CD14-positive monocyte (primary cell): ENCODE results near the gene SLCO2A1. TPM values are rescaled to one million over a fixed set of nuclear protein-coding genes. Genes with fewer than 3 reads are reported as not detected.

Experiments
- DNase-seq, 3 donors: peaks; one replicate each; pipeline ENCODE4 v3.0.0-alpha.2; 2011 to 2022
- H2AFZ ChIP-seq: 2 replicates; pipeline ENCODE4 v1.6.0; 2012; ENCODE audit warnings: mild to moderate bottlenecking, low read depth, low read length, inconsistent platforms; ENCODE audit not compliant: insufficient read depth, poor library complexity, severe bottlenecking
- H3K27ac ChIP-seq, 2 donors: 1 replicate in 1 of 2; 2 replicates in 1 of 2; pipeline ENCODE4 v1.5.1; 2012 to 2013; ENCODE audit warnings: low read length in 2 of 2, control low read depth in 1 of 2, inconsistent platforms in 1 of 2, low read depth in 1 of 2, mild to moderate bottlenecking in 1 of 2
- H3K27me3 ChIP-seq, 2 donors: one replicate each; pipeline versions ENCODE4 v1.6.0 to v1.6.1; 2011 to 2013; ENCODE audit warnings: low read length in 2 of 2; ENCODE audit not compliant: control insufficient read depth in 2 of 2, insufficient read depth in 2 of 2
- H3K36me3 ChIP-seq, 2 donors: replicated peaks in 1 of 2; 1 replicate in 1 of 2; 2 replicates in 1 of 2; pipeline versions ENCODE4 v1.5.1 to v1.6.1; 2012 to 2013; ENCODE audit warnings: low read length in 2 of 2, control low read depth in 1 of 2, inconsistent platforms in 1 of 2, mild to moderate bottlenecking in 1 of 2; ENCODE audit not compliant: insufficient read depth in 2 of 2, control insufficient read depth in 1 of 2
- H3K4me1 ChIP-seq, 2 donors: 1 replicate in 1 of 2; 2 replicates in 1 of 2; pipeline versions ENCODE4 v1.5.1 to v1.6.1; 2012 to 2013; ENCODE audit warnings: low read length in 2 of 2, control low read depth in 1 of 2, inconsistent platforms in 1 of 2, mild to moderate bottlenecking in 1 of 2, moderate library complexity in 1 of 2; ENCODE audit not compliant: insufficient read depth in 2 of 2, control insufficient read depth in 1 of 2
- H3K4me2 ChIP-seq: replicated peaks from 2 replicates; pipeline ENCODE3; 2012; ENCODE audit warnings: low read length, moderate library complexity, mild to moderate bottlenecking; ENCODE audit not compliant: poor library complexity, severe bottlenecking; ENCODE audit errors: extremely low read depth
- H3K4me3 ChIP-seq, 3 experiments: fragments of 200-600 bp in 1 of 3; sonication (generic) in 1 of 3; replicated peaks in 1 of 3; 1 replicate in 2 of 3; 2 replicates in 1 of 3; pipeline ENCODE4 v1.5.1; 2011 to 2013; ENCODE audit warnings: low read length in 3 of 3, mild to moderate bottlenecking in 3 of 3, control low read depth in 2 of 3, low read depth in 2 of 3, inconsistent platforms in 1 of 3, moderate library complexity in 1 of 3
- H3K79me2 ChIP-seq: 2 replicates; pipeline ENCODE4 v1.6.0; 2012; ENCODE audit warnings: mild to moderate bottlenecking, control low read depth, inconsistent platforms, low read length, moderate library complexity; ENCODE audit not compliant: insufficient read depth
- H3K9ac ChIP-seq: 2 replicates; pipeline ENCODE4 v1.6.0; 2017; ENCODE audit warnings: low read length, mild to moderate bottlenecking; ENCODE audit not compliant: insufficient read depth, poor library complexity, severe bottlenecking
- H3K9me3 ChIP-seq, 2 donors: replicated peaks in 1 of 2; 1 replicate in 1 of 2; 2 replicates in 1 of 2; pipeline versions ENCODE4 v1.5.1 to v1.6.1; 2012 to 2013; ENCODE audit warnings: low read length in 2 of 2, control low read depth in 1 of 2; ENCODE audit not compliant: control insufficient read depth in 1 of 2, insufficient read depth in 1 of 2
- H4K20me1 ChIP-seq: 2 replicates; pipeline ENCODE4 v1.6.0; 2012; ENCODE audit warnings: mild to moderate bottlenecking, low read length, control low read depth, moderate library complexity; ENCODE audit not compliant: insufficient read depth
- H3K27ac Mint-ChIP-seq, 7 donors: one replicate each; pipeline ENCODE4 v1.8.0; 2020; ENCODE audit warnings: mild to moderate bottlenecking in 7 of 7, mixed read lengths in 7 of 7, moderate library complexity in 6 of 7, inconsistent platforms in 2 of 7
- H3K27me3 Mint-ChIP-seq, 3 donors: one replicate each; pipeline ENCODE4 v1.8.0; 2021 to 2022; ENCODE audit warnings: low read depth in 3 of 3, mild to moderate bottlenecking in 3 of 3, mixed read lengths in 3 of 3, moderate library complexity in 3 of 3, inconsistent platforms in 1 of 3
- H3K36me3 Mint-ChIP-seq, 2 donors: one replicate each; pipeline ENCODE4 v1.8.0; 2020; ENCODE audit warnings: mixed read lengths in 2 of 2, inconsistent platforms in 1 of 2, mild to moderate bottlenecking in 1 of 2
- H3K4me1 Mint-ChIP-seq: one replicate; pipeline ENCODE4 v1.8.0; 2020; ENCODE audit warnings: mild to moderate bottlenecking, mixed read lengths
- H3K4me3 Mint-ChIP-seq, 2 donors: one replicate each; pipeline ENCODE4 v1.8.0; 2020; ENCODE audit warnings: mild to moderate bottlenecking in 2 of 2, mixed read lengths in 2 of 2, moderate library complexity in 1 of 2
- H3K9me3 Mint-ChIP-seq, 7 donors: one replicate each; pipeline ENCODE4 v1.8.0; 2020 to 2022; ENCODE audit warnings: mixed read lengths in 7 of 7, mild to moderate bottlenecking in 6 of 7, moderate library complexity in 6 of 7, inconsistent platforms in 2 of 7
- WGBS: methylation state at CpG from one replicate; pipeline ENCODE4 v1.1.5; 2013; ENCODE audit warnings: missing lambda C conversion rate; ENCODE audit not compliant: insufficient coverage; 5-methylcytosine and 5-hydroxymethylcytosine counted together
- intact Hi-C, 2 donors: fragments of 100-400 bp; cut with micrococcal nuclease; formaldehyde crosslinking; loops; one replicate each; pipeline versions ENCODE4 v1.15.0 to v1.15.1; 2023
- polyA plus RNA-seq, 3 donors: library from polyadenylated mRNA; depleted of rRNA in 1 of 3; unstranded in 2 of 3; stranded (reverse) in 1 of 3; fragments of 300-500 nt in 2 of 3; fragments of >200 nt in 1 of 3; fragmentation: Illumina TruSeq in 2 of 3; gene quantifications; 1 replicate in 2 of 3; 2 replicates in 1 of 3; pipeline ENCODE4 v1.2.3, GENCODE V29; 2012 to 2021
- TF ChIP-seq, protein P1 (sequence below): fragments of 200-600 bp; IDR thresholded peaks from one replicate; pipeline ENCODE4 v1.8.0; 2022; ENCODE audit warnings: antibody characterized with exemption, mild to moderate bottlenecking

SLCO2A1 gene
- polyA plus RNA-seq, 3 donors = 0.12 TPM; not detected in 2

- intact Hi-C loops = no loop called here
- Mint-ChIP-seq H3K27me3 (peaks cover 3 to 4% (median 4%) of the 10 kb centered on the region in 3 donors), H3K4me1 (no peaks in the 10 kb centered on the region), H3K4me3 (no peak overlapping the region), H3K9me3 (peaks cover 7 to 21% (median 14%) of the 10 kb centered on the region in 7 donors), H3K27ac (no peak overlapping the region), H3K36me3 (no peaks in the 10 kb centered on the region)
- no peaks in the 10 kb centered on the region for H3K4me1 ChIP-seq
- DNase-seq = no peak
- WGBS = 98% methylated on average over 3 of the region's 4 CpGs
- no peak overlapping the region for H3K9ac ChIP-seq
- H4K20me1 ChIP-seq = no peaks in the 10 kb centered on the region
- no peaks in the 10 kb centered on the region for H3K79me2 ChIP-seq
- TF ChIP-seq, protein P1, sequence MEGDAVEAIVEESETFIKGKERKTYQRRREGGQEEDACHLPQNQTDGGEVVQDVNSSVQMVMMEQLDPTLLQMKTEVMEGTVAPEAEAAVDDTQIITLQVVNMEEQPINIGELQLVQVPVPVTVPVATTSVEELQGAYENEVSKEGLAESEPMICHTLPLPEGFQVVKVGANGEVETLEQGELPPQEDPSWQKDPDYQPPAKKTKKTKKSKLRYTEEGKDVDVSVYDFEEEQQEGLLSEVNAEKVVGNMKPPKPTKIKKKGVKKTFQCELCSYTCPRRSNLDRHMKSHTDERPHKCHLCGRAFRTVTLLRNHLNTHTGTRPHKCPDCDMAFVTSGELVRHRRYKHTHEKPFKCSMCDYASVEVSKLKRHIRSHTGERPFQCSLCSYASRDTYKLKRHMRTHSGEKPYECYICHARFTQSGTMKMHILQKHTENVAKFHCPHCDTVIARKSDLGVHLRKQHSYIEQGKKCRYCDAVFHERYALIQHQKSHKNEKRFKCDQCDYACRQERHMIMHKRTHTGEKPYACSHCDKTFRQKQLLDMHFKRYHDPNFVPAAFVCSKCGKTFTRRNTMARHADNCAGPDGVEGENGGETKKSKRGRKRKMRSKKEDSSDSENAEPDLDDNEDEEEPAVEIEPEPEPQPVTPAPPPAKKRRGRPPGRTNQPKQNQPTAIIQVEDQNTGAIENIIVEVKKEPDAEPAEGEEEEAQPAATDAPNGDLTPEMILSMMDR = no peak
- H3K27ac ChIP-seq = no peak overlapping the region
- no peaks in the 10 kb centered on the region for H3K36me3 ChIP-seq
- no peaks in the 10 kb centered on the region for H3K27me3 ChIP-seq
- no peak overlapping the region for H3K4me3 ChIP-seq
- no peak overlapping the region for H3K4me2 ChIP-seq
- no peak overlapping the region for H2AFZ ChIP-seq
- H3K9me3 ChIP-seq = peaks cover 7 to 8% of the 10 kb centered on the region in 2 donors
Measured at GRCh38 chr3:133880886-133881455, 148.8 kb downstream of the SLCO2A1 start.

GRCh38 chr3:133880287-133880686, 149.4 kb downstream of the SLCO2A1 start:
- Mint-ChIP-seq H3K27ac (no peak overlapping the region), H3K9me3 (peaks cover 7 to 21% (median 14%) of the 10 kb centered on the region in 7 donors), H3K36me3 (no peaks in the 10 kb centered on the region), H3K4me3 (no peak overlapping the region), H3K27me3 (peaks cover 2 to 4% (median 3%) of the 10 kb centered on the region in 3 donors), H3K4me1 (no peaks in the 10 kb centered on the region)
- Histone ChIP-seq H3K9me3 (peaks cover 7 to 8% of the 10 kb centered on the region in 2 donors), H3K9ac (no peak overlapping the region), H3K4me2 (no peak overlapping the region), H4K20me1 (no peaks in the 10 kb centered on the region), H3K36me3 (no peaks in the 10 kb centered on the region), H3K27me3 (no peaks in the 10 kb centered on the region), H3K79me2 (no peaks in the 10 kb centered on the region), H3K4me1 (no peaks in the 10 kb centered on the region), H3K4me3 (no peak overlapping the region), H2AFZ (no peak overlapping the region), H3K27ac (no peak overlapping the region)
- DNase-seq = no peak
- WGBS = 90% methylated on average over 4 of the region's 5 CpGs
- TF ChIP-seq, protein P1 = no peak
- intact Hi-C loops = no loop called here
